ENCODE results near the gene ZFP64.
"Not testable (repeated sequence)": the region's sequence is repeated elsewhere in the genome, so short reads cannot be mapped to it uniquely, and the experiment has no call there.

The ZFP64 gene

GRCh38 chr20:52160049-52160570 lies 31.5 kb downstream of the ZFP64 start:
- DNase-seq (ENCODE audit: low read depth in 2 of 2), result no peak

- DNase-seq (ENCODE audit: low read depth in 2 of 2), result no peak
These were observed 37.0 kb downstream of the ZFP64 start for GRCh38 chr20:52154575-52154974.

GRCh38 chr20:52153896-52154295 lies 37.7 kb downstream of the ZFP64 start:
- DNase-seq (ENCODE audit: low read depth in 2 of 2), result no peak

GRCh38 chr20:52152921-52153320 lies 38.7 kb downstream of the ZFP64 start:
- DNase-seq (ENCODE audit: low read depth in 2 of 2), result no peak

- no peak for DNase-seq (ENCODE audit: low read depth in 2 of 2)
These were observed 39.2 kb downstream of the ZFP64 start for GRCh38 chr20:52152416-52152815.

GRCh38 chr20:52150440-52151258 lies 40.9 kb downstream of the ZFP64 start:
- no peak for DNase-seq (ENCODE audit: low read depth in 2 of 2)

- DNase-seq (ENCODE audit: low read depth in 2 of 2), result no peak
These were observed 46.0 kb downstream of the ZFP64 start for GRCh38 chr20:52145587-52145986.

- no peak for DNase-seq (ENCODE audit: low read depth in 2 of 2)
These were observed 48.3 kb downstream of the ZFP64 start for GRCh38 chr20:52143277-52143676.

- DNase-seq (ENCODE audit: low read depth in 2 of 2), result no peak
These were observed 48.8 kb downstream of the ZFP64 start for GRCh38 chr20:52142757-52143156.

- DNase-seq (ENCODE audit: low read depth in 2 of 2), result no peak
These were observed 51.6 kb downstream of the ZFP64 start for GRCh38 chr20:52139986-52140385.

GRCh38 chr20:52137850-52138249 lies 53.7 kb downstream of the ZFP64 start:
- no peak for DNase-seq (ENCODE audit: low read depth in 2 of 2)

- DNase-seq (ENCODE audit: low read depth in 2 of 2), result not testable (repeated sequence)
These were observed 57.9 kb downstream of the ZFP64 start for GRCh38 chr20:52133714-52134113.

GRCh38 chr20:52132337-52132736 lies 59.2 kb downstream of the ZFP64 start:
- no peak for DNase-seq (ENCODE audit: low read depth in 2 of 2)

GRCh38 chr20:52131048-52131643 lies 60.4 kb downstream of the ZFP64 start:
- no peak for DNase-seq (ENCODE audit: low read depth in 2 of 2)

GRCh38 chr20:52130406-52130805 lies 61.2 kb downstream of the ZFP64 start:
- no peak for DNase-seq (ENCODE audit: low read depth in 2 of 2)

- DNase-seq (ENCODE audit: low read depth in 2 of 2), result no peak
These were observed 62.0 kb downstream of the ZFP64 start for GRCh38 chr20:52129611-52130010.

- DNase-seq (ENCODE audit: low read depth in 2 of 2), result no peak
These were observed 64.3 kb downstream of the ZFP64 start for GRCh38 chr20:52127309-52127708.

GRCh38 chr20:52124821-52125220 lies 66.8 kb downstream of the ZFP64 start:
- no peak for DNase-seq (ENCODE audit: low read depth in 2 of 2)

GRCh38 chr20:52118696-52119095 lies 72.9 kb downstream of the ZFP64 start:
- no peak for DNase-seq (ENCODE audit: low read depth in 2 of 2)

GRCh38 chr20:52118016-52118623 lies 73.5 kb downstream of the ZFP64 start:
- DNase-seq (ENCODE audit: low read depth in 2 of 2), result no peak

- DNase-seq (ENCODE audit: low read depth in 2 of 2), result no peak
These were observed 81.1 kb downstream of the ZFP64 start for GRCh38 chr20:52110456-52110855.
